ENCODE results near the gene KCNJ4. TPM values are rescaled to one million over a fixed set of nuclear protein-coding genes. Genes with fewer than 3 reads are reported as not detected.

The KCNJ4 gene
- total RNA-seq (2014; rRNA removed; shearing (Covaris generic)) = 3.4 and 5.9 TPM in 2 replicates

DNA sequence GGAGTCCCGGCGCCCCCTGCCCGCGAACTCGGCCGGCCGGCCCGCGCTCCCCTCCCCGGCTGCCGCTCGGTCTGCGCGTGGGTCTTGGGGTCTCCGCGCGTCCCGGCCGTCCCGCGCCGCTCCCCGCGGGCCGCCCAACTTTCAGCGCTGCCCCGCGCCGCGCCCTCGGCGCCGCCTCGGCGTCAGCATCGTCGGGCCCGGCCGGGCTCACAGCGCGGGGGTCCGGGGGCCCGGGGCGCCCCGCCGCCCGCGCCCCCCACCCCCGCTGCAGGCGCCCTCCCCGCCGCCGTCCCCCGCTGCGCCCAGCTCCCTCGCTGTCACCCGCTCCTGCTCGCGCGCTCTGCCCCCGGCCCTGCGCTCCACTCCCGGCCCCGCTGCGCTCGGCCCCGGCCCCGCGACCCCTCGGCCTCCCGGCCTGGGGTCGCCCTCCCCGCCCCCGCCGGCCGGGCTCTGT, at the start of gene KCNJ4:
Gene KCNJ4, minus strand, starts transcription at position 124 of the 454 bp plus-strand sequence. CDS start 27,067 bp downstream, outside the sequence.
- H3K27me3 ChIP-seq (ENCODE audit: control insufficient read depth, insufficient read depth, low read length) = peaks cover 47% of the 10 kb centered on the region

DNA sequence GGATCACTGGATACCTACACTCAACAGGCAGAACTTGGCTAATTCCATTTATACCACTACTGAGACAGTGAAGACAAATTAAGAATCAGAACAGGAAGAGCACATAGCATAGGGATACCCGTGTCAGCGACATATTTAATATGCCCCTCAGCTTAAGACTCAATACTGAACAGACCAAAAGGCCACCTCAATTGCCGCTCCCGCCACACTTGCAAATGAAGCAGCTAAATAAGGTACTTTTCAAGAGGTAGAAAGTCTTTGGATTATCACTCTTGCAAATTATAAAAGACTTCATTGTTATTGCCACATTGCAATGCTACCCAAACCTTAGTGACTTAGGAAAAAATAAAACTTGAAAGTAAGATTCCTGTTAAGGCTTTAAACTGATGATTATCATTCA, 48.0 kb upstream of the KCNJ4 start:
- Histone ChIP-seq H3K4me3 (ENCODE audit: insufficient read depth, low read depth, low read length) (no peak overlapping the region), H3K36me3 (replicated peaks; ENCODE audit: control insufficient read depth, insufficient read depth, low read length) (peaks cover 34% of the 10 kb centered on the region), H3K27me3 (ENCODE audit: control insufficient read depth, insufficient read depth, low read length) (no peaks in the 10 kb centered on the region)
- no peak for DNase-seq

More for the DNA sequence above, at the start of gene KCNJ4:
- DNase-seq = peak; percentile 85
- Histone ChIP-seq H3K4me3 (ENCODE audit: insufficient read depth, low read depth, low read length) (peak within 1 kb of the TSS; percentile 48), H3K36me3 (replicated peaks; ENCODE audit: control insufficient read depth, insufficient read depth, low read length) (no peaks in the 10 kb centered on the region)

DNA sequence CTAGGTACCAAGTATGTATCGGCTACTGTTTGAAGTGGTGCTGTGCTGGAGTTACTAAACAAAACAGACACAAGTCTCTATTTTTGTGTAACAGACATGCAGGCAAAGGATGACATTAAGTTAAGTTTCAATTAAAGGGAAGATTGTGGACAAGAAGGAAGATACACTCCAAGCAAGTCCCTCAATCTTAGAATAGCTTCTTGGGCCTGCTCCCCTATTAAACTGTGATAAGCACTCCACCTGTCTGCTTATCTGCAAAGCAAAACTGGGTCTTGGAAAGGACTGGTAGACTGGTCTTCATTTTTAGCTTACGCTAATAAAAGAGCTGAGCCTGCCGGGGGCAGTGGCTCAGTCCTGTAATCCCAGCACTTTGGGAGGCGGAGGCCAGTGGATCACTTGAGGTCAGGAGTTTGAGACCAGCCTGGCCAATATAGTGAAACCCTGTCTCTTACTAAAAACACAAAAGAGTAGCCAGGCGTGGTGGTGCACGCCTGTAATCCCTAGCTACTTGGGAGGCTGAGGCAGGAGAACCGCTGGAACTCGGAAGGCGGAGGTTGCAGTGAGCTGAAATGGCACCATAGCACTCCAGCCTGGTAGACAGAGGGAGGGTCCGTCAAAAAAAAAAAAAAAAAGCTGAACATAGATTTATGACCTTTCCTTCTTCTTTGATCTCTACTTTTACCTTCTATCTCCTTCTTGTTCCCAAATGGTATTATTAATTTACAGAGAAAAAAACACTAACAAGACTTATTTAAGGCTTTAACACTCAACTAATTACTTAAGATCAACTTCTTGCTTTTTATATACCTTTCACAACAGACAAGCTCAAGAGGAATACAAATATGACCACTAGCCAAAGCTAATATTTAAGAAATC, 47.0 kb upstream of the KCNJ4 start:
- Histone ChIP-seq H3K4me3 (ENCODE audit: insufficient read depth, low read depth, low read length) (no peak overlapping the region), H3K27me3 (ENCODE audit: control insufficient read depth, insufficient read depth, low read length) (no peaks in the 10 kb centered on the region), H3K36me3 (replicated peaks; ENCODE audit: control insufficient read depth, insufficient read depth, low read length) (peaks cover 39% of the 10 kb centered on the region)
- DNase-seq = no peak

DNA sequence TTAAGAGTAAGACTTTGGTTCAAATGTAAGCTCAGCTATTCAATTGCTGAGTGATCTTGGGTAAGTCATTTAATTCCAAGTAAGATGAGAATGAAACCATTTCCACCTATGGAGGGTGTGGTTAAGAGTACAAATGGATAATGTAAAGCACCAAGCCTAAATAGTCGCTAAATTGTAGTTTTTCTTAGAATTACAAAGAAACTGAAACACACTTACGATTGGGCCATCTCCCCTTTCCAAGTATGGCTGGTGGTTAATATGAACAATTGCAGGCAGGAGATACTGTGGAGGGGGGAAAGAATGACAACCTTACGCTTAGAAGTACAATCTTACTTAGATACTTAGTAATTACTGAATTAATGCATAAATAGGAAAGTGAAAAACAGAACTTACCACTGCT, 42.9 kb upstream of the KCNJ4 start:
- no peak for DNase-seq
- H3K36me3 ChIP-seq (replicated peaks; ENCODE audit: control insufficient read depth, insufficient read depth, low read length) = peaks cover 68% of the 10 kb centered on the region
- H3K27me3 ChIP-seq (ENCODE audit: control insufficient read depth, insufficient read depth, low read length) = no peaks in the 10 kb centered on the region
- H3K4me3 ChIP-seq (ENCODE audit: insufficient read depth, low read depth, low read length) = no peak overlapping the region

DNA sequence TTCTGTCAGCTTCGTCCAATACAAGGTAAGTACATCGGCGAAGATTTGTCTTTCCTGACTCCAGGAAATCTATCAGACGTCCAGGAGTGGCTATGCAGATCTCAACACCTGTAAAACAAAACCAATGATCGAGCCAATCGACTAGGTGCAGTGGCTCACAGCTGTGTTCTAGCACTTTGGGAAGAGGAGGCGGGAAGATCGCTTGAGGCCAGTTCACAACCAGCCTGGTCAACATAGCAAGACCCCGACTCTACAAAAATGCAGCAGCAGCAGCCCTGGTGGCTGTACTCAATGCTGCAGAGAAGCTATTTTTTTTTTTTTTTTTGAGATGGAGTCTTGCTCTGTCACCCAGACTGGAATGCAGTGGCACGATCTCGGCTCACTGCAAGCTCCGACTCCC, 39.9 kb upstream of the KCNJ4 start:
- Histone ChIP-seq H3K4me3 (ENCODE audit: insufficient read depth, low read depth, low read length) (no peak overlapping the region), H3K27me3 (ENCODE audit: control insufficient read depth, insufficient read depth, low read length) (no peaks in the 10 kb centered on the region), H3K36me3 (replicated peaks; ENCODE audit: control insufficient read depth, insufficient read depth, low read length) (peaks cover 70% of the 10 kb centered on the region)
- DNase-seq = no peak

DNA sequence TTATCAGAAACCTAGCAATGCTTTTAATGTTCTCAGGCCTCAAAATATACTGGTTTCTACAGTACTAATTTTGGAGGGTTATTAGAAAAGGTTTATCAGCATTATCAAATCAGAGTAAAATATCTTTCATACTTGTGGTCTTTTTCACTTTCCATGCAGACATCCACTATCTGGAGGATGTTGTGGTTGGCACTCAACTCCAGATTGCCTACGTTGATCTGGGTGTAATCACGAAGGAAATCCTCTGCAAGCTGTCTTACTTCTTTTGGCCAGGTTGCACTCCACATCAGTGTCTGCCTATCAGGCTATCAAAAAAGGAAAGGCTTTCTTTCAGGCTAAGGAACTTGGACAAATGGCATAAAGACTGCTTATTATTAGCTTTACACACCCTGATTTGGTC, 39.5 kb upstream of the KCNJ4 start:
- H3K4me3 ChIP-seq (ENCODE audit: insufficient read depth, low read depth, low read length) = no peak overlapping the region
- peaks cover 72% of the 10 kb centered on the region for H3K36me3 ChIP-seq (replicated peaks; ENCODE audit: control insufficient read depth, insufficient read depth, low read length)
- DNase-seq = no peak
- no peaks in the 10 kb centered on the region for H3K27me3 ChIP-seq (ENCODE audit: control insufficient read depth, insufficient read depth, low read length)

DNA sequence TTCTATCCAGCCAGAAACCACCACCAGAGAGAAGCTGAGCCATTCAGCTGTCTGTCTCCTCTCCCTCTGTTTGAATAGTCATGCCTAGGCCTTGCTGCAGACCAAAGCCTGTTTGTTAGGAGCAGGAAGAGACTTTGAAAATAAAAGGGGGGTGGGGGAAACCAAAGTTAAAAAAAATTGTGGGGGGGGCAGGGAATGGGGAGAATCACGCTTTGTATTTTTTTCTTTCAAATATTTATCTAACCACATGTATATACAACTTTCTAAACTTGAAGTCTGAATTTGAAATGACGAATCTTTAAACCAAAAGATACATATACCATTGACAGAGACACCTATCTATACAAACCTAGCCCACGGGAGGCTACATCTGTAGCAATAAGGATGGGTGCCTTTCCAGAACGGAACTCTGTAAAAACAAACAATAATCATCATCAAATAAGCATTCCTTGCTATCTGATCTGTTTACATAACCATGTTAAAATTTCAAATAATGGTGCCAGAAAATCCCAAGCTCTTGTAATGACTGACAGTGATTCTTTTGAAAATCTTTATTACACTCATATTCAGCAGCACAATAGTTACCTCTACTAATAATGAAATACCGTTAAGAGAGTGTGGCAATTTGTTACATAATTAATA, 36.8 kb upstream of the KCNJ4 start:
- Histone ChIP-seq H3K27me3 (ENCODE audit: control insufficient read depth, insufficient read depth, low read length) (no peaks in the 10 kb centered on the region), H3K4me3 (ENCODE audit: insufficient read depth, low read depth, low read length) (no peak overlapping the region), H3K36me3 (replicated peaks; ENCODE audit: control insufficient read depth, insufficient read depth, low read length) (peaks cover 70% of the 10 kb centered on the region)
- no peak for DNase-seq

DNA sequence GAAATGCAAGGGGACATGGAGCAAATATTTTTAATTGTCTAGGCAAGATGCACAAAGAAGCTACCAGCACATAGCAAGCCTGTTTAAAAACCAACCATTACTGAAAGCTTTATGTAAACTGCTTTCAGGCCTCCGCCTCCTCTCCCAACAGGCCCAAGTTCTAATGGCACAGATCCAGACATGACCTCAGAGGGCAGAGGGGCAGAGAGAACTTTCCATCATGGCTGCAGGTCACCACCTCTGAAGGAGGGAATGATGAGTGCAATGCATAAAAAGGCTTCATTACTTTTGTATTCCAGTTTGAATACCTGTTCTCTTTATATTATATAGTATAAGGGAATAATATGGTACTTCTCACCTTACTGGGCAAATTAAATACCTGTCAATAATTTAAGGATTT, 35.9 kb upstream of the KCNJ4 start:
- Histone ChIP-seq H3K36me3 (replicated peaks; ENCODE audit: control insufficient read depth, insufficient read depth, low read length) (peaks cover 65% of the 10 kb centered on the region), H3K27me3 (ENCODE audit: control insufficient read depth, insufficient read depth, low read length) (no peaks in the 10 kb centered on the region), H3K4me3 (ENCODE audit: insufficient read depth, low read depth, low read length) (no peak overlapping the region)
- DNase-seq = no peak

DNA sequence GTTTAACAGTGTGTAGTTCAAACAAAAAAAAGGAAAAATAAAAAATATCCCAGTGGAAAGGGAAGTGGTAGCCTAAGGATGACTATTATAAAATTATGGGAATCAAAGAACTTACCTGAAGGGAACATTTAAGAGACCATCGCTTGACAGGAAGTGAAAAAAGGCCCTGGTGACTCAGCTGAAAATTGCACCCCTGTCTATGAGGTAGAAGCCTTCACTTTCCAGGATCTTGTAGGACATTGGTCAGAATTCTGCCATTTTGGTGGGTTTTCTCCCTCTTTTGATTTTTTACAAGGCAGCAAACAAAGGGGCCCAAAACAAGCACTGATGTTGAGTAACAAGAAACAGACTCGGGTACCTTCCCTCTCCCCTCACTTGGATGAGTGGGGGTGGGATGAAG, 35.5 kb upstream of the KCNJ4 start:
- Histone ChIP-seq H3K36me3 (replicated peaks; ENCODE audit: control insufficient read depth, insufficient read depth, low read length) (peaks cover 64% of the 10 kb centered on the region), H3K4me3 (ENCODE audit: insufficient read depth, low read depth, low read length) (no peak overlapping the region), H3K27me3 (ENCODE audit: control insufficient read depth, insufficient read depth, low read length) (no peaks in the 10 kb centered on the region)
- DNase-seq = no peak

DNA sequence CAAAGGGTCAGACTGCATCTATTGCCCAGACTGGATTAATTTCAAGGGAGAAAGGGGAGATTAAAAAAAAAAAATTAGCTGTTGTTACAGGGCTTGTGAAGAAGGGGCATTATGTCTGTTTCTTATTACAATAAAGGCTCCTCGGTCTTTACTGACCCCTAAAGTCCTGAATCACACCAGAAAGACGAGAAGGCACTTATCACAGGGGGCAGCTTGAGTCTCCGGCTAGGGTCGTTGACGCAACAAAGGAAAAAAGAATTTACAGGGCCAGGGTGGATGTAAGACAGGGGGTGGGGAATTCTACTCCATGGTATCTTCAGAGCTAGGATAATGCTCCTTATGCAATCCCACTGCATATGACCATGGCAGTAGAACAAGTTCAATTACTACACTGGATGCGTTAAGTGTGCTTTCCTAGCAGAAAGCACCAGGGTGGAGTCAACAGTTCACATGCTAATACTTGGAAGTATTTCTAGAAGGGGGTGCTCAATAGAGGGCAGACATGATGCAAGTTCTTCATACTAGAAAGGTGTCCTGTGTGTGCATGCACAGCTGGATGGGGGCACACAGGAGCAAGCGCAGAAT, 34.7 kb upstream of the KCNJ4 start:
- Histone ChIP-seq H3K4me3 (ENCODE audit: insufficient read depth, low read depth, low read length) (no peak overlapping the region), H3K27me3 (ENCODE audit: control insufficient read depth, insufficient read depth, low read length) (no peaks in the 10 kb centered on the region), H3K36me3 (replicated peaks; ENCODE audit: control insufficient read depth, insufficient read depth, low read length) (peaks cover 65% of the 10 kb centered on the region)
- DNase-seq = no peak

DNA sequence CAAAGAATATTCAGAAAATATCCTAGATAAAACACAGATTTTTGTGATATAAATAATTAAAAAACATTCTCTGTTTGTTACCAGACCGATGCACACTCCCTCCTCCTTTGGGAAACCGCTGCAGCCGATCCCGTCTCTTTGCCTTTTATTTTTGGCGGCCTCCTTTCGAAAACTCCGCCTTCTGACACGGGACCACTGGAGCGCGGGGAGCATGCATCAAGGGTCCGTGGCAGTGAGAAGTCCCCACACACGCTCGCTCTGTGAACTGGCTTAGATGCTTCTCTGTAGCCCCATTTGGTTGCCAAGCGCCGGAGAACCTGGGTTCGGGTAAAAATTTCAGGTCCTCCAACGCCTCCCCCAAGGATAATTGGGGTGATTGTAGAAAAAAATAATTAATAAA, 34.1 kb upstream of the KCNJ4 start:
- no peak for DNase-seq
- Histone ChIP-seq H3K27me3 (ENCODE audit: control insufficient read depth, insufficient read depth, low read length) (no peaks in the 10 kb centered on the region), H3K36me3 (replicated peaks; ENCODE audit: control insufficient read depth, insufficient read depth, low read length) (peaks cover 66% of the 10 kb centered on the region), H3K4me3 (ENCODE audit: insufficient read depth, low read depth, low read length) (no peak overlapping the region)

DNA sequence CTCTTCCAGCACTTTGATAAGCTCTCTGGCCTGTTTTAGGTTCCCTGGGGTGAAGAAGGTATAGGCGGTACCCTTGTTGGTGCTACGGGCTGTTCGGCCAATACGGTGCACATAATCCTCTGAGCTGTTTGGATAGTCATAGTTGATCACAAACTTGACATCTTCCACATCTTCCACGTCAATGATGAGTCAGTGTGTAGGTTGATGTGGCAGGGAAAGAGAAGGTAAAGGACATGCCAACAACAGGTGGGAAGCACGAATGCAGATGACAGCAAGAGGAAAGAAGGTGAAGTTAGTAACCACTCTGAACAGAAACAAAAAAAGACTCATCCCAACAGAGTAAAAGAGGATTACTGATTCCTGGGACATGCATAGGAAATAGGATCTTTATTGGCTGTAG, 32.9 kb upstream of the KCNJ4 start:
- no peaks in the 10 kb centered on the region for H3K27me3 ChIP-seq (ENCODE audit: control insufficient read depth, insufficient read depth, low read length)
- H3K36me3 ChIP-seq (replicated peaks; ENCODE audit: control insufficient read depth, insufficient read depth, low read length) = peaks cover 65% of the 10 kb centered on the region
- DNase-seq = no peak
- H3K4me3 ChIP-seq (ENCODE audit: insufficient read depth, low read depth, low read length) = no peak overlapping the region

DNA sequence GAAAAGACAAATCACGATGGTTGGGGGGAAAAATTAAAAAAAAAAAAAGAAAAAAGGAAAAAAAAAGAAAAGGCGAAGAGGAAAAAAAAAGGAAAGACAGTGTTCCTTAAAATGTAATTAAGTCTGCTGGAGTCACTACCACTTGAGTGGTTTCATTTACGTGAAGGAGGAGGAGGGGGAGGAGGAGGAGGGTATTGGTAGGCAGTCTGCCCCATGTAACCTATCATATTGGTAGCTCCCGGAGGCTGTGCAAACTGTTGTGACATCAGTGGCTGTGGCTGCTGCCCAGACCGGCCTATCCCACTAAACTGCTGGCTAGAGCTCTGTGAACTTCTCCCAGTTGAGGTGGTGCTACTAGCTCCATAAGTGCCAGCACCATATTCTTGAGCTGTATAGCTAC, 30.8 kb upstream of the KCNJ4 start:
- Histone ChIP-seq H3K36me3 (replicated peaks; ENCODE audit: control insufficient read depth, insufficient read depth, low read length) (peaks cover 63% of the 10 kb centered on the region), H3K4me3 (ENCODE audit: insufficient read depth, low read depth, low read length) (no peak overlapping the region), H3K27me3 (ENCODE audit: control insufficient read depth, insufficient read depth, low read length) (no peaks in the 10 kb centered on the region)
- no peak for DNase-seq

DNA sequence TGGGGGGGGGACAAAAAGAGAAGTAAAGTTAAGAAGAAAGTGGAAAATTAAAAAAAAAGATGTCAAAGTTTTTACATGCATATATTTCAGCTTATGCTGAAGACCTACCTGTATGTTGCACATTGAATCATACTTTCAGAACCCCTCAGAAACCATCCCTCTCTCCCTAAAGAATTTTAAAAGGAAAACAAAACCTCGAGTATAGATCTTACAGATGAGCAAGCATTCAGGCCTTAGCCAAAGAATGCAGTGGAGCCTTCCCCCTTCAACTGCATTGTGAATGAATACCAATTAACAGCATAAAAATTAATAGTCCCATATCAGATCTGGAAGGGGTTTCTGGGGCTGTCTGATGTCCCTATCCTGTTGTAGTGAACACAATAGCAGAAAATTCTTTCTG, 29.2 kb upstream of the KCNJ4 start:
- Histone ChIP-seq H3K4me3 (ENCODE audit: insufficient read depth, low read depth, low read length) (no peak overlapping the region), H3K27me3 (ENCODE audit: control insufficient read depth, insufficient read depth, low read length) (no peaks in the 10 kb centered on the region), H3K36me3 (replicated peaks; ENCODE audit: control insufficient read depth, insufficient read depth, low read length) (peaks cover 51% of the 10 kb centered on the region)
- DNase-seq = no peak

Data from H7 (cell line).